Measurements from ENCODE around the gene SDCCAG8.

Gene SDCCAG8

DNA sequence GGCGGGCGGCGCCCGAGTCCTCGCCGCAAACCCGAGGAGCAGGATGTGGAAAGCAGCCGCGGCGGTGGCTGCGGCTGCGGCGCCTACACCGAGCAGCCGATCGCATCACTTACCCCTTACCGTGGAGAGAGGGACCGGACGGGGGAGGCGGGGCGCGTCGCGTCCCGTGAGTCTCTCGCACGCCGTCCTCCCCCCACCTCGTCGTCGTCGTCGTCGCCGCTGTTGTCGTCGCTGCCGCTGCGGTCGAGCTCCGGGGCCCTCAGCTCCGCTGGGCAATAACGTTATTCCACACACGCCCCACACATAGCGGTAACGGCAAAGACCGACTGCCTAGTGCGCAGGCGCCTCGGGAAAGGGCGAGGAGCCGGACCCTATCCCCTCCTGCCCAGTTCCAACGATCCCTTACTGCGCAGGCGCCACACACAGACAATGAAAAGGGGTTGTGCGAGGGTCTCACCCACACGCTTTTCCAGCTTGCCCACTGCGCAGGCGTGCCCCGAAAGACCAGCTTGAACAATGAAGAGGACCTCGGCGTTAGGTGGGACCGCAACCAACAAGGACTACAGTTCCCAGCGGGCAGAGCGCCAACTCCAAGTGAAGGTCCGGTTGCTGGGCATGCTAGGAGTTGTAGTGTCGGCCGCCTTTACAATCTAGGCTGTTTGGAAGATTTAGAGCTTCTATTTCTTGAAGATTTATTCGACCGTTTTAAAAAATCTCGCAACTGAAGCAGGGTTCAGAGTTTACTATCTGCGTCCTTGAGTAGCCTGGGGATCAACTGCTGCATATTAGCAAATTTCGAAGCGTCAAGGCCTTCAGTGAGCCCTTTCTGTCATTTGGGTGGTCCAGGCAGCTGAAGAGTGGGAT, 682 bp upstream of the SDCCAG8 start, which contains the start of gene CEP170:
Gene CEP170 (minus strand): TSS at position 355 of the 864 bp plus-strand sequence. CDS start 30,001 bp downstream, outside the sequence.
- DNase-seq, result peak; percentile 87

DNA sequence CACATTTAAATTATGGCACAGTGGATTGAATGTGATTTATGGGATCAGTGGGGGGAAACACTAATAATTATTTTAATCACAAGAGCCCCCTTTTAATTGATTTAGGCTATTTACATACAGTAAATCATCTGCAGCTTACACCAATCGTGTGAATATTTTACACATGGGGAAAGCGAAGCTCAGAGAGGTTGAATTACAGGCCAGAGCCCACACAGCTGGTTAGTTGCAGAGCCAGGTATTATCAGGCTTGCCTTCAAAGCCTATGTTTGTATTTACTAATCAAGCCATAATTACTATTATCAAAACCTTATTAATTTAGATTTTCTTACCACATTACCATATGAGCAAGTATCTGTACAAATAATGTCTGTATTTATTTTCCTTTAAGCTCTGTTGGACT, 749 bp downstream of the SDCCAG8 start:
- DNase-seq, result no peak

DNA sequence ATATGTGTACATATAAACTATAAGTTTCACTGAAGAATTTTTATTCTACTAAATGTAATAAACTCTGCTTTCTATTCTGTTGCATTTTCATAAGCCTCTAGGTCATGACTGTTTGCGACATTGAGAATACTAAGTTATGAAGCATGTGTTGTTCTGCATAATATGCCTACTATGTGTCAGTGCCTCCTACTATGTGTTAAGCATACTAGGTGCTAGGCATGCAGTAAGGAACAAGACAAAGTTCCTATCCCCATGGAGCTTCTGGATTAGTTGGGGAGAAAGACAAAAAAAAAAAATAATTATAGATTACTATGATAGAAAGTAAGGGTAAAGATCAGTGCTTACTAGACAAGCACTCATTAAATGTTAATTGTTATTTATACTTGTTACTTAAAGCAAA, 1.3 kb downstream of the SDCCAG8 start:
- no peak for DNase-seq

DNA sequence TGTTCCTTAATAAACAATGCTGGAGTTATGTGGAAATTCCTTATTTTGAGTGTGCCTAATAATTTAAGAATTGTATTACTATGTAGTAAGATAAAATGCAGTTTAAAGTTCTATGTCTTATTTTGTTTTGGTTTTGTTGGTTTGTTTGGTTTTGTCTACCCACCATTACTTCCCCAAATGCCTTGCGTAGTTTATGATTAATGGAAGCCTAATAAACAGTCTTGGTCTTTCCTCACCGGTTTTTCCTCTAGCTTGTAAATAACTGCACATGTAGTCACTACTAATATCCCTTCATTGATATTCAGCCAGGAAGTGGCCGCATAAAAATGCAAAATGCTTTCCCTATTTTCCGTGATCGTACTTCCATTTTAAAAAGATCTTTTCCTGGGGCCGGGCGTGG, 2.9 kb downstream of the SDCCAG8 start:
- no peak for DNase-seq

DNA sequence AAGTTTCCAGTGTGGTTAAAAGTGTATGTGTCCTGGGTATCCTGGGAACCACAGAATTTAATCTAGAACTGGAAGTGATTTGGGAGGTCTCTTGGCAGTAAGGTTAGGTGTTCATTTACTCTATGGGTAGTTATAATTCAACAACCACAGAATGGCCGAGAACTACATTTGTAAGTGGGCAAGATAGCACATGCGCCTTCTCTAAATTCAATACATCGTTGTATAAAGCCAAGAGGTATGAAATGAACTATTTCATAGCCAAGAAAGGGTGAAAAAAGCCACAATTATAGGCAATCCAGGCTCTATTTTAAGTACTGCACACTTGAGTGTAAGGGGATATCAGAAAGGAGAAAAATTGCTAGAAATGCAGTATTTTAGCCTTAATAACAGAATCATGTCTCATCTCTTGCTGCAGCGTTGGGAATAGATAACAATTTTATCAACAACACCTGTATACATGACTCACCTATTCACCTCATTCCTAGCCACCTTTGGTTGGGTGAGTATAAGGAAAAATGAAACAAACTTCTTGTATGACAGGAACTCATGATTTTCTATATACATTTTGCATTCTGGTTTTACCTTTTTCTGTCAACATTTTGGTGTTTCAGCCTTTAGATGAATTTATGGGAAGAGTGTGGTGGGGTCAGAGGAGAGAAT, 4.5 kb downstream of the SDCCAG8 start:
- no peak for DNase-seq

DNA sequence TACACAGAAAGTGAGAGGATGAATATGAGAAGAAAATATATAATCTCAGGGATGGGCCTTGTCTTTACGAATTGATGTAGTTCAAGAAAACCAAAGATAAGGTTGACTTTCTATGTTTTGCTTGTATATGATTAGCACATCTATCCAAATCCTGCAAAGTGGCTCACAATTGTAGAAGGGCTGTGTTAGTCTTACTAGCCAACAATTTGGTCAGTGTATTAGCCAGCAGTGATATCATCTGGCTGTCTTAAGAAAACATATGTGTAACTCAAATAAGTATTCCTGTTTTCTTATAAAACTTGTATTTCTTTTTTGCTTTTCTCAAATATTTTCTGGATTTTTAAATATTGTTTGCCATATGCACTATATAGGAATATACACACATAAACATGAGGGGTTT, 5.5 kb downstream of the SDCCAG8 start:
- DNase-seq, result no peak

DNA sequence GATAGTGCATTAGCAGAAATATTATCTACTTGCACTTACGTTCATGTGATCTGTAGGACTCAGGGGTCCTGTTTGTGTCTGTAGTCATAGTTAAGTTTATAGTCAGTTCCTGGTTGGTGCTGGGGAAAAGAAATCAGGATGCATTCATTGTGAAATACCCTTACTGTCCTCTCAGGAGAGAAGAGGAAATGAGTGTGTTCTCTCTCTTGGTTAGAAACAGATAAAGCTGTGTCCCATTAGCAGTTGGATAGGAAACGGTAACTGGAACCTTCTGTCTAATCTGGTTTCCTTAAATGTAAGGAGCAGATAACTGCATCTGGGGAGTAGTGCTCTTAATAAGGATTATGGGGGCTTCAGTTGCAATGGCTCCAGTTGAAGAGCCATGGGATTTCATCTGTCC, 8.9 kb downstream of the SDCCAG8 start:
- DNase-seq, result no peak

DNA sequence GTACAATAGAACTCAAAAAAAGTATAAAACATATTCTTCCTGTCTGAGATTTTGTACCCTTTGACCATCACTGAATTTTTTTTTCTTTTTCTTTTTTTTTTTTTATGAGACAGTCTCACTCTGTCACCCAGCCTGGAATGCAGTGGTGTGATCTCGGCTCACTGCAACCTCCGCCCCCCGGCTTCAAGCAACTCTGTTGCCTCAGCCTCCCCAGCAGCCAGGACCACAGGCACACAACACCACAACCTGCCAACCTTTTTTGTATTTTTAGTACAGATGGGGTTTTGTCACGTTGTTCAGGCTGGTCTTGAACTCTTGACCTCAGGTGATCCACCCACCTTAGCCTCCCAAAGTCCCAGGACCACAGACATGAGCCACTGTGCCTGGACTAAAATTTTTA, 10.4 kb downstream of the SDCCAG8 start:
- no peak for DNase-seq

DNA sequence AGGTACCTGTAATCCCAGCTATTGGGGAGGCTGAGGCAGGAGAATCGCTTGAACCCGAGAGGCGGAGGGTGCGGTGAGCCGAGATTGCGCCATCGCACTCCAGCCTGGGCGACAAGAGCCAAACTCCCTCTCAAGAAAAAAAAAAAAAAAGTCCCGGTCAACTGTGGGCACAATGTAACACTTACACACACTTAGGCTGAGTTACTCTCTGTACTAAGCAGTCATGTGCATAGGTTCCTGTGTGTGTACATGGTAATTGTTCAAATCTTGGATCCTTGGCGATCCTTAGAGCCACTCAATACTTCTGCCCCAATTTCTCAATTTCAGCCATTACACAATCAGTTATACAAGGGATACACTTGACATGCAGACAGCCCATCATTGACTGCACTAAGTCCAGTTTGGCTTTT, 11.6 kb downstream of the SDCCAG8 start:
- DNase-seq, result no peak

DNA sequence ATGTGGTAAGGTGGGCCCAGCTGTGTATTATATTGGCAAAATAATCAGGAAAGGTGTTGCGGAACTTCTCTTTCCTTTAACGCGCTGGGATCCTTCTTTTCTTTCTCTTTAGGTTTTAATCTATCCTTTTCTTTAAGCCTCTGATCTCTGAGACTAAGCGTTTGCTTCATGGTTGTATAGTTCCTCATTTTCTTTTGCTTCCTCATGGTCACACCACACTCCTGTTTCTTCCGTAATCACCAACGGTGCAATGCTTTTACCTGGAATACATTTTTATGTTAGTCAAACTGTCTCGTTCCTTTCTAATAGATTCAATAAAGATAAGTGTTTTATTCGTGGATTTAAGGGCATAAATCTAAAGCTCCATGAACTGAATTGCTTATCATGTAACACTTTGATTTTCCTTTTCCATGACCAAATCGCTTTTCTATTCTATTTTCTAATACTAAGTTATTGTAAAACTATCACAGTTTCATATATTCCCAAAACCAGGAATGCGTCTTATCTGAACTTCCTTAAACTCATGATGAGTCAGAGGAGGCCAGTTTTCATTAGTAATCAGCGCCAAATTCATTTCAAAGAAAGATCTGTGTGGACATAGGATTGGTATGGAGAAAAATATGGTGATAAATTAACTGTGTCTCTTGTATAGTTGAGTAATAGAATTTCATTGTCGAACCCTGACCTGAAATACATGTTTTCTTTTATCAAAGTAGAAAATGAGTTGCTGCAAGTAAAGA, 12.2 kb downstream of the SDCCAG8 start:
- peak; percentile 52 for DNase-seq

DNA sequence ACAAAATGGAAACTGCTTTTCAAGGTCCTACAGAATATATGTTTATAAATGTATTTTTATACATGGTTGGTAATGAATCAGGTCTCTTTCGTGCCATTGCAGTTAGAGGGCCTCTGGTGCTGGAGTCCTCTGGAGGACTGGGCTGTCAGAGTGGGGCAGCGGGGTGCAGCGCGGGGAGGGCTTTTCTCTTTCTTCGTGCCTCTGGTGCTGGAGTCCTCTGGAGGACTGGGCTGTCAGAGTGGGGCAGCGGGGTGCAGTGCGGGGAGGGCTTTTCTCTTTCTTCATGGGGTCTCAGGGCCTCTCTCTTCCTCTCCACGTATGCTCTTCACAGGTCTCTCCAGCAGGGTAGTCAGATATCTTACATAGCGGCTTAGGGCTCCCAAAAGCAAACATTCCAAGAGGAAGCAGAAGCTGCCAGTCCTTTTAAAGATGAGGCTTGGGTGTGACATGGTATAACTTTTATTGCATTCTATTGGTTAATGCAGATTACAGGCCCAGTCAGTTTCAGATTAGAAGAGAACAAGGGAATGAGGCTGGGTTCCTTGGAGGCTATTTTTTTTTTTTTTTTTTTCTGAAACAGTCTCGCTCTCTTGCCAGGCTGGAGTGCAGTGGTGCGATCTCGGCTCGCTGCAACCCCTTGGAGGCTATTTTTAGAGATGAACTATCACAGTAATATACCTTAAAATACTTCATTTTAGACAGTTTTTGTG, 13.1 kb downstream of the SDCCAG8 start:
- no peak for DNase-seq

DNA sequence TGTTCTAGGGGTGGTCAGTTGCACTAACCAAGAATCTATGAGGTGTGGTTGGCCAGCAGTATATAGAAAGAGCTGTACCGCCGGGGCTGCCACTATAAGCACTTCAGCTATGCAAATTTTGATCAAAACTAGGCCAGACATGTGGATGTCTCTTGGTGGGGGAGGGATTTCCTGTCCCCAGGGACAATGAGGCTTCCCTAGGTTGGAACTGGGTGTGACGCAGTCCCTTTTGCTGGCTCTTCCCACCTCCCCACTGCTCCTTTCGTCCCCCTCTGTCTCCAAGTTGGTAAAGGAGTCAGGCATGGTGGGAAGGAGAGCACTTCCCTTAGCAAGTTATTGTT, 13.6 kb downstream of the SDCCAG8 start:
- DNase-seq, result no peak

DNA sequence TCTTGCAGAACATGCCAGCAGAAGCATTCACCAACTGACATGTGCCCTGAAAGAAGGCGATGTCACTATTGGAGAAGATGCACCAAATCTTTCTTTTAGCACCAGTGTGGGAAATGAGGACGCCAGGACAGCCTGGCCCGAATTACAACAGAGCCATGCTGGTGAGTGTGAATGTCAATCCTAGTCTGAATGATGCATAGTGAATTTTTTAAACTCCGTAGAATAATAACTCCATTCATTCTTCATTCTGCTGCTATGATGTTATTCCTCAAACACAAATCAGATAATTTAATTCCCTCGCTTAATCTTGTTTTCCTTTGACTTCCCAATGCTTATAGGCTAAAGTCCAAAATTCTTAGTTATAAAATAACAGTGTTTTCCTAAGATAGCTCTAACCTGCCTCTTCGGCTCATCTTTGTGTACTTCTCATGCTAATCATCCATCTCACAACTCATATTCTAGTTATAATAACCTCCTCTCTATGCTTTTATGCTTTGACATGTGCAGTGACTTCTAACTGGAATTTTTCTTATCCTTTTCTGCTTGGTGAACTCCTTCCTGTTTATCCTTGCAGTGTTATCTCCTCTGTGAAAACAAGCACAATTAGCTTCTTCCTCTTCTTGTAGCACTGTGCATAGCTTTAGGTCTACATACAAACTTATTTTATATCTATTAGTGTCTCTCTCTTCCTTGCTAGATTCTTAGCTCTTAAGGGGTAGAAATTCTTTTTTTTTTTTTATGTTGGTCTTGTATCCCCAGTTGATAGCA, 14.4 kb downstream of the SDCCAG8 start:
- DNase-seq, result no peak

DNA sequence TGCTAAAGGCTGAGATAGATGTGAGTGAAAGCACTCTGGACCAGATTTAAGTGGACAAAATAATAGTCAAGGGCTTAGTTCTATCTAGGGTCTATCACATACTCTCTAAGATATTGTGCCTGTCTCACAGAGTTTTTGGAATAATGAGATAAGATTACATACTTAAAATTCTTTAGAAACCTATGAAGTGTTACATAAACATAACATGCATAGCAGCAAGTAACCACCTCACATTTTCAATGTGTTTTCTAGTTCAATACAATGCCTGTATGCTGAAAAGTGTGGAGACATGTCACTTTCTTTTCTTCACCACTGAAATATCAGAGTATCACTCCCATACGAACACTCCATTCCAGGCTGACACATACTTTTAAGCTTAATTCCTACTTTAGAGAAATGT, 16.2 kb downstream of the SDCCAG8 start:
- DNase-seq, result no peak

DNA sequence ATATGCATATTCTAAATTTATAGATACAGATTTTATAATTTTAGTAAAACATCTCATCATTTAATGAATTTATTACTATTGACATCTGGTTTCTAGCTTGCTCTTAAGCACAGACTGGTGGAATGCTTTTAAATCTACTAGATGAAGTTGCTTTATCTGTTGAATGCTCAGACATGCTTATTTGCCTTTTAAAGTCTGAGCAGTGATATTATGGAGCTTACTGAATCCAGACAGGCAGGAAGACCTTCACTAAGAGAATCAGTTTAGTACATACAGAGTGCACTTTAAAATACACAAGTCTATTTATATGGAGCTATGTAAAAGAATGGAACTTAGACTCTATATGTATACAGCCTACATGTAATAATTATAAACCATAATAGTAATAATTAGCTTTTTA, 16.6 kb downstream of the SDCCAG8 start:
- no peak for DNase-seq

DNA sequence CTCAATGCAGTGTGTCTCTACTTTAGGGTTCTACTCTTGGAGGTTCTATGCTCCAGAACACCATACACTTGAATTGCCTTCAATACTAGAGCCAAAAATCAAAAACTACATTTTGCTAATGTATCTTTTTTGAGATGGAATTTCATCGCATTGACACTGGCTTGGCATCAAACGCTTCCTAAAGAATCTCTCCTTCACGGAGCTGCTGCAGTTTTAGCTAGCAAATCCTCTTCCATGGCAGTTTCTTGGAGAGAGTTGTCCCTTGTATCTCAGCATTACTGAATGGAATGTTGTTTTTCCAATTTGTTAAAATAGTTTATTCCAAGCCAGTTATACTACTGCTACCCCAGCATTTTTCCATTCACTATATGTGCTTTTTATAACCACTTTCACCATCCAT, 17.7 kb downstream of the SDCCAG8 start:
- DNase-seq, result no peak

DNA sequence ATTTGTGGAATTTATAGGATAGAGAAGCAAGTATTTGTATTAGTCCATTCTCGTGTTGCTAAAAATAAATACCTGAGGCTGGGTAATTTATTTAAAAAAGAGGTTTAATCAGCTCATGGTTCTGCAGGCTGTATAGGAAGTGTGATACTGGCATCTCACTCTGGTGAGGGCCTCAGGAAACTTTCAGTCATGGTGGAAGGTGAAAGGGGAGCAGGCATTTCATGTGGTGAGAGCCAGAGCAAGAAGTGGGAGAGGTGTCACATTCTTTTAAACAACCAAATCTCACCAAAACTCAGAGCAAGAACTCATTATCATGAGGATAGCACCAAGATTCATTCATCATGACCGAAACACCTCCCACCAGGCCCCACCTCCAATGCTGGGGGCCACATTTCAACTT, 18.1 kb downstream of the SDCCAG8 start:
- no peak for DNase-seq

DNA sequence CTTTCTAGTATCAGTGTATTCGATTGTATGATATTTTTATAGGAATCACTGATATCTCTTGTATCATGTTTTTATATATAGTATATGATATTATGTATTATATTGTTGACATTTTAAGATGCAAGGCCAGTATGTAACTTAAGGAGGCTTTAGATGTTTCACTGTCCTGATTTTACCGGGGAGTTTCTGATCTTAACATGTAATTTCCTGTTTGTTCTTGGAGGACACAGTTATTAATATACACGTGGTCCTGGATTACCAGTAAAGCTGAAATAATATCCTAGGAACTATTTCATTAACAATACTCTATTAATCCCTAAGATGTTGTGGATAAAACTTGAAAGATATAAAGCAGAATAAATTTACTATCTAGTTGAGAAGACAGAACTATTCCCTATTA, 19.5 kb downstream of the SDCCAG8 start:
- no peak for DNase-seq

DNA sequence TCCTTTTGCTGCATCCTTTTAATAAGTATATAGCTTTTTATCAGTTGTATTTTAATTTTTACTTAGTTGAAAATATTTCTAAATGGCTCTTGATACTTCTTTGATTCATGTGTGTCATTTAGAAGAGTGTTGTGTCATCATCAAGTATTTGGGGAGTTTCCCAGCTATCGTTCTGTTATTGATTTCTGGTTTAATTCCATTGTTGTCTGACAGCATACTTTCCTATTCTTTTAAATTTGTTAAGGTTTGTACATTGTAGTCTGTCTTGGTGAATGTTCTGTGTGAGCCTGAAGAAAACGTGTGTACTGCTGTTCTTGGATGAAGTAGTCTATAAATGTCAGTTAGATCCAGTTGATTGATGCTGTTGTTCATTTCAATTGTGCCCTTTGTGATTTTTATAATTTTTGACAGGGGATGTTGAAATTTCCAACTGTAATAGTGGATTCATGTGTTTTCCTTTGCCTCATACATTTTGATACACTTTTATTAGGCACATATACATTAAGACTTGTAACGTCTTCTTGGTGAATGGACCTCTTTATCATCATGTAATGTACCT, 24.8 kb downstream of the SDCCAG8 start:
- DNase-seq, result no peak

DNA sequence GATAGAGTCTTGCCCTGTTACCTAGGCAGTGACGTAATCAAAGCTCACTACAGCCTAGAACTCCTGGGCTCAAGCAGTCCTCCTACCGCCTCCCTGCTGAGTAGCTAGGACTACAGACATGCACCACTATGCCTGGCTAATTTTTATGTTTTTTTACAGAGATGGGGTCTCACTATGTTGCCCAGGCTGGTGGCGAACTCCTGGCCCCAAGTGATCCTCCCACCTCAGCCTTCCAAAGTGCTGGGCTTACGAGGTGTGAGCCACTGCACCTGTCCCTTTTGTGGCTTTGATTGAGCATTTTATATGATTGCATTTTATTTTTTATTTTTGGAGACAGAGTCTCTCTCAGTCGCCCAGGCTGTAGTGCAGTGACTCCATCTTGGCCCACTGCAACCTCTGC, 25.8 kb downstream of the SDCCAG8 start:
- DNase-seq, result no peak

DNA sequence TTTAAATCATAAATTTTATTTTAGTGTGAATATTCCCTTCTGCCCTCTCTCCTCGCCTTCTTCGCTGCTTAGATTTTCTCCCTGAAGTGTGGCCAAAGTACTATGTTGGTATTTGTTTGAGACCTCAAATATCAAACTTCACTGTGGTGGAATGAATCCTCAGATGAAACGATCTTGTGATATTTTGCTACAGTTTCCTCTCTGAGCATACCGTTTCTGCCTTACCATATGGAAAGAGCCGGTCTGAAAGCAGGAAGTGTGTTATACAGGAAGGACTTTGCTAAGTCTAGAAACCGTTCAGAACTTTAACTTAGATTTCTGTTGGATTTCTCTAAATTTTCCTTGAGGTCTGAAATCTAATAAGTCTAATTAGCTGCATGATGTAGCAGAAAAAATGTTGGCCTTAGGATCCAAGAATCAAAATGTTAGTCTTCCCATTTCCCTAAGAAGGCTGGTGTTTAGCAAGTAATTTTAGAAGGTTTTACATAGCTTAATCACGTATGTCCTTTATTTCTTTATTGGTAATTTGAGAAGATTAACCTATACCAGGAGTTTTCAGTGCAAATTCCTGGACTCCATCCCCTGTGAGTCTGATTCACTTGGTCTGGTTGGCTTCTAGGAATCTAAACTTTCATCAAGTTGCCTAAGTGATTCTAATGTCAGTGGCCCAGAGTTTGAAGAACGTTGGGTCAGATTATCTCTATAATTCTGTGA, 30.7 kb downstream of the SDCCAG8 start:
- no peak for DNase-seq

DNA sequence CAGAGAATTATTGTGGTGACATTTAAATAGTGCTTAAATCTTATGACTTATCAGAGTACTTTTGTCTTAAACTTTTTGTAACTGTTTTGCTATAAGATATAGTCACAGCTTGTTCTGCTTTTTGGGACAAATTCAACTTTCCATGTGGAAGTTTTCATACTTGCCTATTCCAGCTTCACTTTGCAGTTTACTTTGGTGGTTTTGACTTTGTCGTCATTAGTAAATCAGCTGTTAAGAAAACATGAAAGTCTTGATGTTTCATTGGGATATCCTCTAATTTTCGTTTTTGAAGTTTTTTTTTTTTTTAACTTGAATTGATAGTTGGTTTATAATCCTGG, 31.3 kb downstream of the SDCCAG8 start:
- no peak for DNase-seq

Data from amniotic stem cell (primary cell).